ENCODE measurements around the gene CKAP2L.
A peak's percentile ranks its signal among the peaks of the same experiment; 100 is the strongest.

Gene CKAP2L

DNA sequence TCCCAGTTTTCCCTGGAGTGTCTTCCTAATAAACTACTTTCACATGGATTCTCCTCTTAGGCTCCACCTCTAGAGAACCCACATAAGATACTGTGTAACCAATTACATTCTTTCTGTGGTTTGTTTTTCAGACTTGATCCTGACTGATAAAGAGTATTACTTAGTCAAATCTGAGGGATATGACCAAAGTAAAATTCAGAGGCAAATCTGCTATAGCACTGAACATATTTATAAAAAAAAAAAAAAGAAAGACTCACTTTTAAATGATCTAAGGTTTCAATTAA, 13.9 kb downstream of the CKAP2L start:
- no peaks in the 10 kb centered on the region for H3K27me3 ChIP-seq (ENCODE audit: insufficient read depth, low read depth, severe bottlenecking)
- H3K9me3 ChIP-seq (ENCODE audit: severe bottlenecking): no peaks in the 10 kb centered on the region
- no peak overlapping the region for H3K27ac ChIP-seq
- no peak overlapping the region for H3K4me3 ChIP-seq (ENCODE audit: low read depth, low read length)
- H3K36me3 ChIP-seq: peaks cover 81% of the 10 kb centered on the region
- TF ChIP-seq, protein P1, sequence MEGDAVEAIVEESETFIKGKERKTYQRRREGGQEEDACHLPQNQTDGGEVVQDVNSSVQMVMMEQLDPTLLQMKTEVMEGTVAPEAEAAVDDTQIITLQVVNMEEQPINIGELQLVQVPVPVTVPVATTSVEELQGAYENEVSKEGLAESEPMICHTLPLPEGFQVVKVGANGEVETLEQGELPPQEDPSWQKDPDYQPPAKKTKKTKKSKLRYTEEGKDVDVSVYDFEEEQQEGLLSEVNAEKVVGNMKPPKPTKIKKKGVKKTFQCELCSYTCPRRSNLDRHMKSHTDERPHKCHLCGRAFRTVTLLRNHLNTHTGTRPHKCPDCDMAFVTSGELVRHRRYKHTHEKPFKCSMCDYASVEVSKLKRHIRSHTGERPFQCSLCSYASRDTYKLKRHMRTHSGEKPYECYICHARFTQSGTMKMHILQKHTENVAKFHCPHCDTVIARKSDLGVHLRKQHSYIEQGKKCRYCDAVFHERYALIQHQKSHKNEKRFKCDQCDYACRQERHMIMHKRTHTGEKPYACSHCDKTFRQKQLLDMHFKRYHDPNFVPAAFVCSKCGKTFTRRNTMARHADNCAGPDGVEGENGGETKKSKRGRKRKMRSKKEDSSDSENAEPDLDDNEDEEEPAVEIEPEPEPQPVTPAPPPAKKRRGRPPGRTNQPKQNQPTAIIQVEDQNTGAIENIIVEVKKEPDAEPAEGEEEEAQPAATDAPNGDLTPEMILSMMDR (IDR thresholded peaks at IDR 0.05; ENCODE audit: low read depth, low read length): no peak
- DNase-seq: no peak

DNA sequence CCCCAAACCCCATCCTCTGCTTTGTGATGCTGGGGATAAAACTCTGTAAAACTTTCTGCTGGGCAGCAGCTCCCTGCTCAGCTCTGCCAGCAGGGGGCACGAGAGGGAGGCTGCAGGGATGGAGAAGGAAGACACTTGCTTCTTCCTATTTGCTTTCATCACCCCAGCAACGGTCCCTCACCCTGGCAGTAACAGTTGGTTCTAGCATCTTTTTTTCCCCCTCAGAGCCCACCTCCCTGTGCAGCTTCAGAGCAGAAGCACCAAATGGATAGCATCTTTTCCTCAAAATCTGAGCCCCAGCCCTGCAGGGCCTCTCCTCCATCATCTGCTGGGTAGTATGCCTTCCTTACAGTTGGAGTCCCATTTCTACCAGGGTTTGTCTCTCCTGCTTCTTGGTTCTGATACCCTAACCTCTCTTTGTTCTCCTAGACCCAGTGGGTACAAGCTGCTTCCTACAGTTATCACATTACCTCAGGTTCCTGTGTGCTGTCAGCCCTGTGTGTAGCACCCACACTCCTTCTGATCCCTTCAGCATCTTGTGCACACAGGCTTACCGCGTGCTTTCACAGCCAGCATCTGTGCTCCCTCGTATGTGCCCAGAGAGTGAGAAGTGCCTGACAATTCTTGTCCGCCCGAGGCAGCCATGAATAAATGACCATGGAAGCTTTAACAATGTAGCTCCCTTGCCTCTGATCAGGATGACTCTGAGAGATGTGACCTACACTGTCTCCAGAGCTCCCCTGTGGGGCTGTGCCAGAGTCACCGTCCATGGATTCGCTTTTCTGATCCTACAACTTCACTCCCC, 14.5 kb downstream of the CKAP2L start:
- H3K9me3 ChIP-seq (ENCODE audit: severe bottlenecking): no peaks in the 10 kb centered on the region
- H3K36me3 ChIP-seq: peaks cover 81% of the 10 kb centered on the region
- H3K27me3 ChIP-seq (ENCODE audit: insufficient read depth, low read depth, severe bottlenecking): no peaks in the 10 kb centered on the region
- H3K27ac ChIP-seq: no peak overlapping the region
- no peak overlapping the region for H3K4me3 ChIP-seq (ENCODE audit: low read depth, low read length)
- peak; percentile 79 for DNase-seq
- TF ChIP-seq, protein P1 (IDR thresholded peaks at IDR 0.05; ENCODE audit: low read depth, low read length): peak; percentile 94

DNA sequence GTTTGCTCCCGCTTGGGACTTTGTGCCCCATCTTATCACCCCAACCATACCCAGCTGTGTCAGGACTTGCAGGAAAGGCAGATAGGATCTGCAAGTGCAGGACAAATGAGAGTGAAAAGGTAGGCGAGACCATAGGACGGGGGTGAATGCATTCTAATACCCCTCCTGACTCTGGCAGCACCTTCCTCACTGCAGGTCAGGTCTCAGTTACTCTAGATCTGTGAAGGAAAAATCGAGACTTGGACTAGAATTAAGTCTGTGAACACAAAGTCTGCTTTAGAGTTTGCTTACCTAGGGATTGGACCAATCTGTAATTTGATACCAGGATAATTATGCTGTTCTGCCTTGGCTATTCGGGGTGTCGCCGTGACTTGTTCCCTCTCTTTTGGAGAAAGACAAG, 23.9 kb downstream of the CKAP2L start:
- Histone ChIP-seq H3K27me3 (ENCODE audit: insufficient read depth, low read depth, severe bottlenecking) (no peaks in the 10 kb centered on the region), H3K4me3 (ENCODE audit: low read depth, low read length) (no peak overlapping the region), H3K9me3 (ENCODE audit: severe bottlenecking) (no peaks in the 10 kb centered on the region), H3K36me3 (peaks cover 80% of the 10 kb centered on the region), H3K27ac (peak overlapping the region; percentile 25)
- TF ChIP-seq, protein P1 (IDR thresholded peaks at IDR 0.05; ENCODE audit: low read depth, low read length): no peak
- DNase-seq: no peak

DNA sequence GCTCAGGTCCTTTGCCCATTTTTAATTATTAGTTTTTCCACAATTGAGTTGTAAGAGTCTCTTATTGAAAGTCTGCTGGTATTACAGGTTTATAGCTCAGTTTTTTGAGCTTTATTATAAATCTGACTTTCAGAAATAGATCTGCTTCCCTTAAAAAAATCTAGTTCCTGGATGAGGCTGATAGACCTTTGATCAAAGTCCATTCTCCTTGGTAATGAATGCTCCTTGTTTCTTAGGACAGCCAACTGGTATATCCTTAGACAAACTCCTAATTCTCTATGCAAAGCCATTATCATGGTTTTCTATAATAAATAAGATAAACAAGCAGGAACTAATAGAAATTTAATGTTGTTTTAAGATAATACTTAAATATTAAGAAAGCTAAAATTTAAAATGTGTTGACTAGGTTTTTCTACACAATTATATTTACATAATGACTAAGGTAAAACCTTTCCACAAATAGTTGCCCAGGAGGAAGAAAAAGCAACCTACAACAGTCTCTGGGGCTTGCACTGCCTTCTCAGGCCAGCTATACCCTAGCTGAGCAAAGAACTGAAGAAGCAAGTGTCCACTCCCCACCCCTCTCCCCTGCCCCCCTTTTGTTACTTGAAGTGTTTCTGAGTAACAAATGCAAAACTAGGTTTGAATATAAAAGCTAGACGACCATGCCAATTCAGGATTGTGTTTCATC, 26.7 kb downstream of the CKAP2L start:
- Histone ChIP-seq H3K27ac (no peak overlapping the region), H3K36me3 (peaks cover 53% of the 10 kb centered on the region), H3K27me3 (ENCODE audit: insufficient read depth, low read depth, severe bottlenecking) (no peaks in the 10 kb centered on the region), H3K9me3 (ENCODE audit: severe bottlenecking) (no peaks in the 10 kb centered on the region), H3K4me3 (ENCODE audit: low read depth, low read length) (no peak overlapping the region)
- TF ChIP-seq, protein P1 (IDR thresholded peaks at IDR 0.05; ENCODE audit: low read depth, low read length): no peak
- no peak for DNase-seq

DNA sequence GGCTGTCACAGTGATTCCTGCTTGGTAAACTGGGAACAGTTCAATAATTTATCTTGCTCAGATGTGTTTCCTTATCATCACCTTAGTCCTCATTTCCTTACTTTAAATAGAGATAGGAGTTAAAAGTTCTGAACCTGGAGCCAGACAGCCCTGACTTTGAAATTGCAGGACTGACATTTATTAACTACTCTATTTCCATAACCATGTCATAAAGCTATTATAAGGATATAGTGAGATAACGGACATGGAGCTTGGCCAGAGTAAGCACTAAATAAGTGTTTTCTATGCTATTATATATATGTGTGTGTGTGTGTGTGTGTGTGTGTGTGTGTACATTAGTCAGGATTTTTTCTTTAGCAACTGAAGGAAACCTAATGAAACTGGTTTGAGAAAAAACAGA, 30.5 kb downstream of the CKAP2L start:
- Histone ChIP-seq H3K4me3 (ENCODE audit: low read depth, low read length) (no peak overlapping the region), H3K27ac (no peak overlapping the region), H3K9me3 (ENCODE audit: severe bottlenecking) (no peaks in the 10 kb centered on the region), H3K27me3 (ENCODE audit: insufficient read depth, low read depth, severe bottlenecking) (no peaks in the 10 kb centered on the region), H3K36me3 (peaks cover 17% of the 10 kb centered on the region)
- DNase-seq: no peak
- TF ChIP-seq, protein P1 (IDR thresholded peaks at IDR 0.05; ENCODE audit: low read depth, low read length): no peak

All from WERI-Rb-1 (cell line).